Neural progenitor cell (in vitro differentiated cells): ENCODE data around the gene FLNA. TPM values are rescaled to one million over a fixed set of nuclear protein-coding genes. Genes with fewer than 3 reads are reported as not detected.

Source experiments
- DNase-seq: peaks from one replicate; pipeline ENCODE4 v3.0.0-alpha.2; 2016; ENCODE audit warnings: low spot score
- H2AFZ ChIP-seq: fragments of 200-600 bp; sonication (generic); replicated peaks from 2 replicates; pipeline ENCODE4 v1.6.1; 2016; ENCODE audit warnings: antibody characterized with exemption
- H3F3A ChIP-seq: fragments of 200-600 bp; sonication (generic); 2 replicates; pipeline ENCODE4 v1.6.1; 2016; ENCODE audit warnings: antibody characterized with exemption, low read depth
- H3K27ac ChIP-seq: fragments of 200-600 bp; sonication (generic); 2 replicates; pipeline ENCODE4 v1.5.1; 2016; ENCODE audit warnings: mild to moderate bottlenecking
- H3K27me3 ChIP-seq: fragments of 200-600 bp; sonication (generic); 2 replicates; pipeline ENCODE4 v1.6.1; 2016; ENCODE audit warnings: mild to moderate bottlenecking, moderate library complexity
- H3K36me3 ChIP-seq: fragments of 200-600 bp; sonication (generic); 2 replicates; pipeline ENCODE4 v1.5.1; 2016
- H3K4me1 ChIP-seq: fragments of 200-600 bp; sonication (generic); 2 replicates; pipeline ENCODE4 v1.6.1; 2016; ENCODE audit warnings: mixed run types
- H3K4me2 ChIP-seq: fragments of 200-600 bp; sonication (generic); 2 replicates; pipeline ENCODE4 v1.6.1; 2016
- H3K4me3 ChIP-seq: fragments of 200-600 bp; sonication (generic); 2 replicates; pipeline ENCODE4 v1.5.1; 2016
- H3K79me2 ChIP-seq: fragments of 200-600 bp; sonication (generic); 2 replicates; pipeline ENCODE4 v1.6.1; 2016; ENCODE audit warnings: low read depth
- H3K9ac ChIP-seq: fragments of 200-600 bp; sonication (generic); 2 replicates; pipeline ENCODE4 v1.6.1; 2016
- H3K9me3 ChIP-seq: fragments of 200-600 bp; sonication (generic); 2 replicates; pipeline ENCODE4 v1.5.1; 2016; ENCODE audit warnings: low read depth
- H4K20me1 ChIP-seq: fragments of 200-600 bp; sonication (generic); 2 replicates; pipeline ENCODE4 v1.6.1; 2016; ENCODE audit warnings: low read depth
- H3K27ac Mint-ChIP-seq: 3 replicates; pipeline ENCODE4 v1.8.0; 2021; ENCODE audit warnings: mixed read lengths
- H3K27me3 Mint-ChIP-seq: 2 replicates; pipeline ENCODE4 v1.8.0; 2022; ENCODE audit warnings: low read depth, mild to moderate bottlenecking, inconsistent platforms, moderate library complexity, mixed read lengths; ENCODE audit not compliant: insufficient read depth
- H3K36me3 Mint-ChIP-seq: 3 replicates; pipeline ENCODE4 v1.8.0; 2021; ENCODE audit warnings: mixed read lengths
- H3K4me1 Mint-ChIP-seq: 3 replicates; pipeline ENCODE4 v1.8.0; 2021; ENCODE audit warnings: mixed read lengths
- H3K4me3 Mint-ChIP-seq: 3 replicates; pipeline ENCODE4 v1.8.0; 2021; ENCODE audit warnings: mild to moderate bottlenecking, moderate library complexity, mixed read lengths
- H3K9me3 Mint-ChIP-seq: 3 replicates; pipeline ENCODE4 v1.8.0; 2020; ENCODE audit warnings: mixed read lengths
- CTCF ChIP-seq: fragments of 200-600 bp; sonication (generic); IDR thresholded peaks from 2 replicates; pipeline ENCODE4 v1.5.1; 2017; ENCODE audit warnings: antibody characterized with exemption, mild to moderate bottlenecking
- EZH2 ChIP-seq: fragments of 200-600 bp; sonication (generic); IDR thresholded peaks from 2 replicates; pipeline ENCODE4 v1.6.1; 2017; ENCODE audit warnings: antibody characterized with exemption, mild to moderate bottlenecking, moderate library complexity
- EZH2phosphoT487 ChIP-seq: fragments of 200-600 bp; sonication (generic); IDR thresholded peaks from 2 replicates; pipeline ENCODE4 v1.6.1; 2017; ENCODE audit warnings: antibody characterized with exemption
- total RNA-seq: library from RNA; depleted of rRNA; stranded (reverse); fragments of >200 nt; gene quantifications from 2 replicates; pipeline ENCODE4 v1.2.3, GENCODE V29; 2015; ENCODE audit warnings: low replicate concordance

The FLNA gene
- total RNA-seq, 1 donor from 2014 or later = 189 TPM

GRCh38 chrX:154317391-154317995 lies 56.9 kb downstream of the FLNA start:
- Histone ChIP-seq H3K36me3 (no peaks in the 10 kb centered on the region), H3K4me2 (no peak overlapping the region), H3K4me1 (no peaks in the 10 kb centered on the region), H3K9me3 (no peaks in the 10 kb centered on the region), H3K79me2 (no peaks in the 10 kb centered on the region), H2AFZ (peak overlapping the region; percentile 26), H3F3A (no peaks in the 10 kb centered on the region), H4K20me1 (no peaks in the 10 kb centered on the region), H3K9ac (no peak overlapping the region), H3K27me3 (no peaks in the 10 kb centered on the region), H3K27ac (no peak overlapping the region), H3K4me3 (no peak overlapping the region)
- peak; percentile 55 for DNase-seq
- Mint-ChIP-seq H3K27ac (no peak overlapping the region), H3K36me3 (no peaks in the 10 kb centered on the region), H3K4me1 (peaks cover 4% of the 10 kb centered on the region), H3K27me3 (peaks cover 4% of the 10 kb centered on the region), H3K9me3 (peaks cover 14% of the 10 kb centered on the region), H3K4me3 (no peak overlapping the region)
- TF ChIP-seq EZH2phosphoT487 = no peak
- peak; percentile 48 for TF ChIP-seq CTCF

GRCh38 chrX:154315416-154315815 lies 59.0 kb downstream of the FLNA start:
- Mint-ChIP-seq H3K4me1 (peaks cover 4% of the 10 kb centered on the region), H3K36me3 (no peaks in the 10 kb centered on the region), H3K9me3 (peaks cover 14% of the 10 kb centered on the region), H3K27ac (no peak overlapping the region), H3K27me3 (no peaks in the 10 kb centered on the region), H3K4me3 (no peak overlapping the region)
- no peak for TF ChIP-seq EZH2phosphoT487
- no peak for TF ChIP-seq CTCF
- TF ChIP-seq EZH2 = no peak
- no peak overlapping the region for H3K27ac ChIP-seq
- H2AFZ ChIP-seq = no peak overlapping the region
- no peaks in the 10 kb centered on the region for H3K4me1 ChIP-seq
- no peak overlapping the region for H3K4me2 ChIP-seq
- H3K4me3 ChIP-seq = no peak overlapping the region
- no peaks in the 10 kb centered on the region for H3F3A ChIP-seq
- no peak overlapping the region for H3K9ac ChIP-seq
- H3K9me3 ChIP-seq = no peaks in the 10 kb centered on the region
- DNase-seq = no peak
- no peaks in the 10 kb centered on the region for H3K79me2 ChIP-seq
- no peaks in the 10 kb centered on the region for H3K36me3 ChIP-seq
- H4K20me1 ChIP-seq = no peaks in the 10 kb centered on the region
- H3K27me3 ChIP-seq = no peaks in the 10 kb centered on the region

GRCh38 chrX:154313147-154313546 lies 61.3 kb downstream of the FLNA start:
- no peak overlapping the region for H3K27ac ChIP-seq
- Mint-ChIP-seq H3K36me3 (no peaks in the 10 kb centered on the region), H3K27ac (no peak overlapping the region), H3K9me3 (peaks cover 9% of the 10 kb centered on the region), H3K4me1 (peaks cover 4% of the 10 kb centered on the region), H3K4me3 (no peak overlapping the region), H3K27me3 (no peaks in the 10 kb centered on the region)
- H3K79me2 ChIP-seq = no peaks in the 10 kb centered on the region
- H3K4me1 ChIP-seq = no peaks in the 10 kb centered on the region
- no peak overlapping the region for H3K4me2 ChIP-seq
- H3F3A ChIP-seq = no peaks in the 10 kb centered on the region
- no peak for DNase-seq
- H4K20me1 ChIP-seq = no peaks in the 10 kb centered on the region
- H2AFZ ChIP-seq = no peak overlapping the region
- H3K9ac ChIP-seq = no peak overlapping the region
- no peak for TF ChIP-seq EZH2phosphoT487
- no peak for TF ChIP-seq EZH2
- no peak for TF ChIP-seq CTCF
- H3K9me3 ChIP-seq = no peaks in the 10 kb centered on the region
- no peak overlapping the region for H3K4me3 ChIP-seq
- no peaks in the 10 kb centered on the region for H3K27me3 ChIP-seq
- H3K36me3 ChIP-seq = no peaks in the 10 kb centered on the region
